MM.1S (cell line): Measurements from ENCODE around the gene TSEN2.

Experiments used
- DNase-seq: peaks from one replicate; pipeline ENCODE4 v3.0.0-alpha.2; 2015
- H2AFZ ChIP-seq: fragments of 300-600 bp; sonication (generic); 2 replicates; pipeline ENCODE4 v1.6.0; 2016; ENCODE audit warnings: antibody characterized with exemption, low read length
- H3F3A ChIP-seq: fragments of 300-600 bp; sonication (generic); 2 replicates; pipeline ENCODE4 v1.6.1; 2016; ENCODE audit warnings: mild to moderate bottlenecking, antibody characterized with exemption, low read length, moderate library complexity, mixed read lengths; ENCODE audit not compliant: insufficient read depth
- H3K27ac ChIP-seq: fragments of 300-600 bp; sonication (generic); 2 replicates; pipeline ENCODE4 v1.5.1; 2016; ENCODE audit warnings: mild to moderate bottlenecking, low read length
- H3K27me3 ChIP-seq: fragments of 300-600 bp; sonication (generic); replicated peaks from 2 replicates; pipeline ENCODE4 v1.6.0; 2016; ENCODE audit warnings: low read length; ENCODE audit not compliant: insufficient read depth
- H3K36me3 ChIP-seq: fragments of 300-600 bp; sonication (generic); replicated peaks from 2 replicates; pipeline ENCODE4 v1.6.1; 2016; ENCODE audit warnings: mild to moderate bottlenecking, low read length, mixed read lengths; ENCODE audit not compliant: insufficient read depth
- H3K4me1 ChIP-seq: fragments of 300-600 bp; sonication (generic); 2 replicates; pipeline ENCODE4 v1.6.1; 2016; ENCODE audit warnings: low read length, mixed read lengths
- H3K4me2 ChIP-seq: fragments of 300-600 bp; sonication (generic); 2 replicates; pipeline ENCODE4 v1.6.0; 2016; ENCODE audit warnings: low read depth, low read length
- H3K4me3 ChIP-seq: fragments of 300-600 bp; sonication (generic); 2 replicates; pipeline ENCODE4 v1.5.1; 2016; ENCODE audit warnings: low read length, mixed read lengths
- H3K79me2 ChIP-seq: fragments of 300-600 bp; sonication (generic); 2 replicates; pipeline ENCODE4 v1.6.1; 2016; ENCODE audit warnings: mixed run types, low read length, mixed read lengths
- H3K9ac ChIP-seq: fragments of 300-600 bp; sonication (generic); 2 replicates; pipeline ENCODE4 v1.6.1; 2016; ENCODE audit warnings: low read length, mixed read lengths
- H3K9me2 ChIP-seq: fragments of 300-600 bp; sonication (generic); replicated peaks from 2 replicates; pipeline ENCODE4 v1.6.1; 2016; ENCODE audit warnings: mild to moderate bottlenecking, low read length, mixed read lengths; ENCODE audit not compliant: insufficient read depth
- H3K9me3 ChIP-seq: fragments of 300-600 bp; sonication (generic); replicated peaks from 2 replicates; pipeline ENCODE4 v1.6.1; 2016; ENCODE audit warnings: mild to moderate bottlenecking, low read length, mixed read lengths; ENCODE audit not compliant: insufficient read depth
- H4K20me1 ChIP-seq: fragments of 300-600 bp; sonication (generic); 2 replicates; pipeline ENCODE4 v1.6.1; 2016; ENCODE audit warnings: mild to moderate bottlenecking, low read length, moderate library complexity, mixed read lengths; ENCODE audit not compliant: insufficient read depth
- EZH2 ChIP-seq: fragments of 300-600 bp; sonication (generic); optimal IDR thresholded peaks from 2 replicates; pipeline ENCODE3; 2017; ENCODE audit warnings: low read depth, mild to moderate bottlenecking, antibody characterized with exemption, low read length, mixed read lengths
- EZH2phosphoT487 ChIP-seq: fragments of 300-600 bp; sonication (generic); IDR thresholded peaks from 2 replicates; pipeline ENCODE4 v1.6.1; 2018; ENCODE audit warnings: antibody characterized with exemption, low read length
- TF ChIP-seq, protein P1 (sequence below): fragments of 300-600 bp; sonication (generic); IDR thresholded peaks from 2 replicates; pipeline ENCODE4 v1.5.1; 2016; ENCODE audit warnings: antibody characterized with exemption, low read length, mixed read lengths

Gene TSEN2

DNA sequence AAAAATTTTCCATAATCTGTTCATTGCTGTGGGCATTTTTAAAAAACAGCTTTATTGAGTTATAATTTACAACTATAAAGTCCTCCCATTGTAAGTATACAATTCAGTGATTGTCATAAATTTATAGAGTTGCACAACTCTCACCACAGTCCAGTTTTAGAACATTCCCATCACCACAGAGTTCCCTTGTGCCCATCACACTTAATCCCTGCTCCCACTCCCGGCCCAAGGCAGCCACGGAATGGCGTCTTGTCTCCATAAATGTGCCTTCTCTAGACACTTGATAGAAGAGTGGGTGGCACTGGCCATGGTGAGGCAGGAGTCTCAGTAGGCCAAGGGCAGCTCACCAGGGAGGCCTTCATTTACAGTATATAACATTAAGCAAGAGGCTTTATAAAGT, 6.3 kb downstream of the TSEN2 start:
- H3F3A ChIP-seq = no peaks in the 10 kb centered on the region
- H3K9me2 ChIP-seq = no peaks in the 10 kb centered on the region
- H4K20me1 ChIP-seq = no peaks in the 10 kb centered on the region
- no peaks in the 10 kb centered on the region for H3K9me3 ChIP-seq
- DNase-seq = no peak
- peaks cover 20% of the 10 kb centered on the region for H3K79me2 ChIP-seq
- TF ChIP-seq EZH2phosphoT487 (no peak), EZH2 (no peak)
- TF ChIP-seq, protein P1, sequence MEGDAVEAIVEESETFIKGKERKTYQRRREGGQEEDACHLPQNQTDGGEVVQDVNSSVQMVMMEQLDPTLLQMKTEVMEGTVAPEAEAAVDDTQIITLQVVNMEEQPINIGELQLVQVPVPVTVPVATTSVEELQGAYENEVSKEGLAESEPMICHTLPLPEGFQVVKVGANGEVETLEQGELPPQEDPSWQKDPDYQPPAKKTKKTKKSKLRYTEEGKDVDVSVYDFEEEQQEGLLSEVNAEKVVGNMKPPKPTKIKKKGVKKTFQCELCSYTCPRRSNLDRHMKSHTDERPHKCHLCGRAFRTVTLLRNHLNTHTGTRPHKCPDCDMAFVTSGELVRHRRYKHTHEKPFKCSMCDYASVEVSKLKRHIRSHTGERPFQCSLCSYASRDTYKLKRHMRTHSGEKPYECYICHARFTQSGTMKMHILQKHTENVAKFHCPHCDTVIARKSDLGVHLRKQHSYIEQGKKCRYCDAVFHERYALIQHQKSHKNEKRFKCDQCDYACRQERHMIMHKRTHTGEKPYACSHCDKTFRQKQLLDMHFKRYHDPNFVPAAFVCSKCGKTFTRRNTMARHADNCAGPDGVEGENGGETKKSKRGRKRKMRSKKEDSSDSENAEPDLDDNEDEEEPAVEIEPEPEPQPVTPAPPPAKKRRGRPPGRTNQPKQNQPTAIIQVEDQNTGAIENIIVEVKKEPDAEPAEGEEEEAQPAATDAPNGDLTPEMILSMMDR = no peak
- H3K27me3 ChIP-seq = no peaks in the 10 kb centered on the region
- H2AFZ ChIP-seq = no peak overlapping the region
- peaks cover under 1% of the 10 kb centered on the region; the same call in 1 of the 2 replicates for H3K4me1 ChIP-seq
- H3K27ac ChIP-seq = no peak overlapping the region
- H3K9ac ChIP-seq = no peak overlapping the region
- no peak overlapping the region for H3K4me2 ChIP-seq
- no peak overlapping the region for H3K4me3 ChIP-seq
- no peaks in the 10 kb centered on the region; the same call in none of the 2 replicates for H3K36me3 ChIP-seq

DNA sequence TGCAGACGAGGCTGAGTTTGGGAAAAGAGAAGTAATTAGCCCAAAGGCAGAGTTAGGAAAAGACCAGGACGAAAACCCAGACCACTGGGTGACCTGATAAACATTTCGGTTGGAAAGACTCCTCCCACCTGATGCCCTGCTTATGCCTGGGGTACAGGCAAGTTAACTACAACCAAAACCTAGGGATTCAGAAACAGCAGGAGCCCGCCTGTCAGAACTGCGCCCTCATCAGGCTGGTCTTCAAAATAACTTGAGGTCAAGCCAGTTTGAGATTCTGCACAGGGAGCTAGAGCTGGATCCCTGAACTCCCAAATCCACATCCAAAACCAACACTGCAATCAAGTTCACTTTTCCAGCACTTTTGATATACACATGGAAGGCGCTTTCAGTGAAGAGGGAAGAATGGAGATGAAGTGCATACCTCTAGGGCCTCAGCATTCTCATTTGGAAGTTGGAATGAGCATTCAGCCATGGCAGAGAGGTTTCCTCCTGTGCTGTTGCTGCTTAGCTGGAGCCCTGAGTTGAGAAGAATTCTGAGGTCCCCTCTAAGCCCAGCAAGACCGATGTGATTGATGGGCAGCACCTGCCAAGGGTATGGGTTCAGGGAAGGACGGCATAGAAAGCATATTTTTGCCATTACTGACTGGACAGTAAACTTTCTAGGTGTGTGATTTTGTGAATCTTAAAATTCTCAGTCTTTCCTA, 11.6 kb downstream of the TSEN2 start:
- Histone ChIP-seq H2AFZ (no peak overlapping the region), H3K27ac (no peak overlapping the region), H3K4me2 (no peak overlapping the region), H3K9ac (no peak overlapping the region), H3K9me3 (no peaks in the 10 kb centered on the region), H3K36me3 (no peaks in the 10 kb centered on the region; the same call in 1 of the 2 replicates), H3K4me3 (no peak overlapping the region), H3F3A (no peaks in the 10 kb centered on the region), H4K20me1 (no peaks in the 10 kb centered on the region), H3K9me2 (no peaks in the 10 kb centered on the region), H3K79me2 (no peaks in the 10 kb centered on the region), H3K27me3 (no peaks in the 10 kb centered on the region), H3K4me1 (no peaks in the 10 kb centered on the region)
- TF ChIP-seq, protein P1 = no peak; the same call in 1 of the 2 replicates
- no peak for TF ChIP-seq EZH2phosphoT487
- TF ChIP-seq EZH2 = no peak
- no peak for DNase-seq

DNA sequence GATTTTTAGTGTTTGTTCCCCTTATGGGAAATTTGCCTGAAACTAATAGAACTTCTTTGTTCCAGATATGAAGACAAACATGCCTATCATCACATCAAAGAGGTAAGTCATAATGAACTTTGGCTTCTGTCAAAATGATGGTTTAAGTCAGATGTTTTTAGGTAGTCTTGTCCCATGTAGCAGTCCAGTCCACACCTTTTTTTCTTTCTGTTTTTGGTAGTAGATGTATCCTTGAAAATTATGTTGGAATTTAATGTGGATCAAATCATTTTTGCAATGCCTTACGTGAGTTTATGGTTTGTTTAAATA, 12.1 kb downstream of the TSEN2 start:
- H4K20me1 ChIP-seq = no peaks in the 10 kb centered on the region
- no peaks in the 10 kb centered on the region for H3K27me3 ChIP-seq
- no peaks in the 10 kb centered on the region for H3K9me2 ChIP-seq
- H3K4me1 ChIP-seq = no peaks in the 10 kb centered on the region
- H2AFZ ChIP-seq = no peak overlapping the region
- no peaks in the 10 kb centered on the region for H3K9me3 ChIP-seq
- no peak for DNase-seq
- H3K79me2 ChIP-seq = no peaks in the 10 kb centered on the region
- no peak overlapping the region for H3K27ac ChIP-seq
- no peak overlapping the region for H3K9ac ChIP-seq
- H3K36me3 ChIP-seq = no peaks in the 10 kb centered on the region; the same call in 1 of the 2 replicates
- no peak overlapping the region for H3K4me2 ChIP-seq
- H3K4me3 ChIP-seq = no peak overlapping the region
- TF ChIP-seq EZH2phosphoT487 (no peak), EZH2 (no peak)
- TF ChIP-seq, protein P1 = no peak
- no peaks in the 10 kb centered on the region for H3F3A ChIP-seq
